ENCODE results near the gene TSHR.

TSHR gene

DNA sequence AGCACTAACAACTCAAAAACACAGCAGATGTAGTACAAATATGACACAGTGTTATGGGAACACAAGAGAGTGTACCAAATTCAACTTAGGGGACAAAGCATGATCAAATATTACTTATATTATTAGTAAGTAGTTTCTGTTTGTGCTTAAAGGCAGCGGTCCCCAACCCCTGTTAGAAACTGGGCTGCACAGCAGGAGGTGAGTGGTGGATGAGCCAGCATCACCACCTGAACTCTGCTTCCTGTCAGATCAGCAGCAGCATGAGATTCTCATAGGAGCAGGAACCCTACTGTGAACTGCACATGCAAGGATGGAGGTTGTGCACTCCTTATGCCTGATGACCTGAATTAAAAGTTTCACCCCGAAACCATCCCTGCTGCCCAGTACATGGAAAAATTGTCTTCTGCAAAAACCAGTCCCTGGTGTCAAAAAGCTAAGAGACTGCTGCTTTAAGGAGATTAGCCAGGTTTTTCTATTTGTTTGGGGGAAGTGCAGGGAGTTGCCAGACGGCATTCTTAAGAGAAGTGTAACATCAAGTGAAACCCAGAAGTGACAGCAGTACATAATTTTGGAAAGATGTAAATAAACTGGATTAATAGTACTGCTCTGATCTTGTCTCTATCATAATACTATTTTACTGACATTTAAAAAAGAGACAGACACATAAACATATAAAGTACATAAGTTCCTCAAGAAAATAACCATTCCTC is 238.7 kb downstream of the TSHR start:
- Histone ChIP-seq H3K27ac (ENCODE audit: insufficient read depth in 1 of 2, low read depth in 1 of 2, low read length in 2 of 2, poor library complexity in 1 of 2, severe bottlenecking in 2 of 2) (no peak overlapping the region), H3K27me3 (replicated peaks in 2 of 5; ENCODE audit: control insufficient read depth in 4 of 5, insufficient read depth in 5 of 5, low read length in 4 of 5) (no peaks in the 10 kb centered on the region), H3K4me3 (ENCODE audit: control insufficient read depth in 1 of 7, extremely low read depth in 1 of 7, insufficient read depth in 4 of 7, low read depth in 2 of 7, low read length in 6 of 7) (no peak overlapping the region), H3K9me3 (ENCODE audit: control extremely low read depth in 1 of 5, control insufficient read depth in 4 of 5, insufficient read depth in 2 of 5, low read depth in 1 of 5, low read length in 4 of 5) (no peaks in the 10 kb centered on the region), H3K4me1 (ENCODE audit: control extremely low read depth in 1 of 4, control insufficient read depth in 4 of 4, insufficient read depth in 4 of 4, low read length in 3 of 4) (no peaks in the 10 kb centered on the region), H3K36me3 (ENCODE audit: control insufficient read depth in 4 of 4, insufficient read depth in 4 of 4, low read length in 3 of 4) (peaks cover 16 to 65% (median 29%) of the 10 kb centered on the region in 4 experiments)
- POLR2A ChIA-PET = no interaction called here
- CTCF ChIA-PET = interaction anchor here (2.9 kb wide), 1 partner anchor 18 kb away, joined by 12 read pairs; no protein-coding TSS in a partner anchor
- DNase-seq = no peak
- WGBS (ENCODE audit: insufficient coverage) = 91% methylated on average over 3 of the region's 3 CpGs
